HTR-8/SVneo (cell line): ENCODE results near the gene MAML1.

Experiments
- DNase-seq: peaks from one replicate; pipeline ENCODE4 v3.0.0; 2011; ENCODE audit warnings: low spot score, mixed read lengths; ENCODE audit not compliant: insufficient read length
- FAIRE-seq: peaks from 2 replicates; lab custom pipeline; 2011; peaks lifted over from hg19 to GRCh38; lab: Jason Lieb, UNC

MAML1 gene

DNA sequence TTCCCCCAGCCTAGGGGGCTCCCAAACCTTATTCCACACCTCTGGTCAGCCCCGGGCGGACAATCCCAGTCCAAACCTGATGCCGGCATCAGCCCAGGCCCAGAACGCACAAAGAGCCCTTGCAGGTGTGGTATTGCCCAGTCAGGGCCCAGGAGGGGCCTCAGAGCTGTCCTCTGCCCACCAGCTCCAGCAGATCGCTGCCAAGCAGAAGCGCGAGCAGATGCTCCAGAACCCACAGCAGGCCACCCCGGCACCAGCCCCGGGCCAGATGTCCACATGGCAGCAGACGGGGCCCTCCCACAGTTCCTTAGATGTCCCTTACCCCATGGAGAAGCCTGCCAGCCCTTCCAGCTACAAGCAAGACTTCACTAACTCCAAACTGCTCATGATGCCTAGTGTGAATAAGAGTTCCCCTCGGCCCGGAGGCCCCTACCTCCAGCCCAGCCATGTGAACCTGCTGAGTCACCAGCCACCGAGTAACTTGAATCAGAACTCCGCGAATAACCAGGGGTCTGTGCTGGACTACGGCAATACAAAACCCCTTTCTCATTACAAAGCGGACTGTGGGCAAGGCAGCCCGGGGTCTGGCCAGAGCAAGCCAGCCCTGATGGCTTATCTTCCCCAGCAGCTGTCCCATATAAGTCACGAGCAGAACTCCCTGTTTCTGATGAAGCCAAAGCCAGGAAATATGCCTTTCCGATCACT, 33.6 kb downstream of the MAML1 start:
- DNase-seq: no peak
- FAIRE-seq: no peak

DNA sequence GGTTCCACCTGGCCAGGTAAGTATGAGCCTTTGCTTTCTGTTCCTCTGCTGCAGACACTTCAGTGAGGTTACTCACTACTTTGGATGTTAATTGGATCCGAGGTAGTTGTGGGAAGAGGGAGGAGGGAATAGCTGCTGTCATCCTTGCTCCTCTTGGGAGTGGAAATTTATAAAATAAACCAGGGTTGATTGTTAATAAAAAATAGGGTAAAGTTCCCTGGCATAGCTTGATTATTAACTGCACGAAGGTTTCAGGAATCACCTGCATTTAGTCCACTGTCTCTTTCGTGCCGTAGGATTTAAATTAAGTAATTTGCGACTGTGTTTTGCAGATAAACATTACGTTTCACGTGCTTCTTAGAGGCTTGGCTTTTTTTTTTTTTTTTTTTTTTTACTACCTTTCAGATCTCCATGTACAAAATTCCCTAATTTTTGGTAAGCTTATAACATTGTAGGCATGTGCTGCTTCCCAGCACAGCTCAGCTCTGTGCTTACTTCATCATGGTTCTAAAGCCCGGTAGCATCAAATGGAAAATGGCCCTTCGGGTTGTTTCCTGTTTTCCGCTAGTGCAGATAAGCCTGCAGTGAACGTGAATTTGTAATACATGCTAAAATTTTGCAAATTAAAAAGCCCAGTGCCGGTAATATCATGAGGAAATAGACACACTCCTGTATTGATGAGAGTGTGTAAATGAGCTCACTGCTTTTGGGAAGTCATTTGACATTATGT, 34.3 kb downstream of the MAML1 start:
- no peak for DNase-seq
- no peak for FAIRE-seq

DNA sequence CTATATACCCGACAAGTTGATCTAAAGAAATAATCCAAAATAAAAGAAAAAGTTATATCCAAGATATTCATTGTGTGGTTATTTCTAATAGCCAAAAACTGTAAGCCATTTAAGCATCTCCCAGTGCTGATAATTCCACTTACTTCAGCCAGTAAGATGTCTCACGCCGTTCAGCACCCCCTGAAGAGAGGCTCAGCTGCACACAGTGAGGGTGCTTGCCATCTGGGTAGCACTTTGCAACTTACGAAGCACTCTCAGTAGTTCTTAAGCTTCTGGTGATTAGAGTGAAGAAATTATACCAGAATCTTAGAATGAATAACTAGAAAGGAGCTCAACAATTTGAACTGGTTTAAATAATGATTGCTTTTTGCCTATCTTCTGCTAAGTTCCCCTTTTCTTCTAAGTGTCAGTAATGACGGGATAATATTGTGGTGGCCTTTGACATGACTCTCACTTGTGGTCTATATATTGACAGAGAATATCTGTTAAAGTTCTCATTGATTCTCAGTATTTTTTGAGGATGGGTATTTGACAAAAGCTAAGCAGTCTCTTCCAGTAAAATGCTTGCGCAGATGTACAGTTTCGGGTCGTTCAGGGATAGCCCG, 35.0 kb downstream of the MAML1 start:
- no peak for FAIRE-seq
- no peak for DNase-seq

DNA sequence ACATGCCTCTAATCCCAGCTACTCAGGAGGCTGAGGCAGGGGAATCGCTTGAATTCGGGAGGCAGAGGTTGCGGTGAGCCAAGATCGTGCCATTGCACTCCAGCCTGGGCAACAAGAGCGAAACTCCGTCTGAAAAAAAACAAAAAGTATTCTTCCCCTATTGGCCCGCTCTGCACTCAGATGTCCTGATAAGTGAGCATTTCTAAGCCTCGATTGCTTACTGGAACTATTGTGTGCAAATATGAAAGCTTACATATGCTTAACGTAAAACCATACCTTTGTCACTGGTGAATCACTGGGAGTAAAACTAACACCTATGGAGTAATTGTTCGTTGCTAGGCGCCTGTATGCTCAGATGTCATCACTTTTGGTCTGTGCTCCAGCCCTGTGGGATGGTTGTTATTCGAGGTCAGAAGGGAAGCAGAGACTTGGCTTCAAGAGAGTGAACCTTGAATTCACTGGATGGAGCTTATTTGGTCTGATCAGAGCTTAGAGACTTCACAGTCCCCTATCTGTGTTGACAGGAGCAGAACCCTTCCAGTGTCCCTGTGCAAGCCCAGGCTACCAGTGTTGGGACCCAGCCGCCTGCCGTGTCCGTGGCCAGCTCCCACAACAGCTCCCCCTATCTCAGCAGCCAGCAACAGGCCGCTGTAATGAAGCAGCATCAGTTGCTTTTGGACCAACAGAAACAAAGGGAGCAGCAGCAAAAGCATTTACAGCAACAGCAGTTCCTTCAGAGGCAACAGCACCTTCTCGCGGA, 35.9 kb downstream of the MAML1 start:
- DNase-seq: no peak
- FAIRE-seq: no peak

DNA sequence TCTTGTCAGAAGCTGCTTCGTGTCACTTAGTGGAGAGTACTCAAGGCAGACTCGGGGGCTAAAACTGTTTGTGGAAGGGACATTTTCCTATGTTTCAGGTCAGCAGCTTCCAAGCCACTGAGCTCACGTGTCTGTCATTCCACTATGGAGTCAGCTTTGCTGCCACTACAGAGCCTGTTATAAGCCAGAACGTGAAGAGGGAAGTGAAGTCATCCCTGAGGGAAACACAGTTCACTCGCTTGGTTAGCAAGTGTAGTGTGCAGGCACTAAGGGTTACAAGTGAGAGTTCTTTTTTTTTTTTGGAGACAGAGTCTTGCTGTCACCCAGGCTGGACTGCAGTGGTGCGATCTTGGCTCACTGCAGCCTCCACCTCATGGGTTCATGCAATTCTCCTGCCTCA, 36.6 kb downstream of the MAML1 start:
- FAIRE-seq (no peak), DNase-seq (no peak)

DNA sequence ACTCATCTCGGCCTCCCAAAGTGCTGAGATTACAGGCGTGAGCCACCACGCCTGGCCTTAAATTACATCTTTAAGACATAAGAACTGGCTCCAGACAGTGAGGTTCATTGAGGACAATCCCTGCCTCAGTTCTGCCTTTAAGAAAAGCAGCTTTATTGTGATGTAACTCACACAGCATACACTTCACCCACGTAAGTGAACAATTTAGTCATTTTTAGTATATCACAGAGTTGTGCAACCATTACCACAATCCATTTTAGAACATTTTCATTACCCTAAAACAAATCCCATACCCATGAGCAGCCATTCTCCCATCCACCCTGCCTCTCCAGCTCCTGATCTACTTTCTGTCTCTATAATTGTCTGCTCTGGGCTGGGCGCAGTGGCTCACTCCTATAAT, 37.2 kb downstream of the MAML1 start:
- FAIRE-seq: no peak
- DNase-seq: no peak

DNA sequence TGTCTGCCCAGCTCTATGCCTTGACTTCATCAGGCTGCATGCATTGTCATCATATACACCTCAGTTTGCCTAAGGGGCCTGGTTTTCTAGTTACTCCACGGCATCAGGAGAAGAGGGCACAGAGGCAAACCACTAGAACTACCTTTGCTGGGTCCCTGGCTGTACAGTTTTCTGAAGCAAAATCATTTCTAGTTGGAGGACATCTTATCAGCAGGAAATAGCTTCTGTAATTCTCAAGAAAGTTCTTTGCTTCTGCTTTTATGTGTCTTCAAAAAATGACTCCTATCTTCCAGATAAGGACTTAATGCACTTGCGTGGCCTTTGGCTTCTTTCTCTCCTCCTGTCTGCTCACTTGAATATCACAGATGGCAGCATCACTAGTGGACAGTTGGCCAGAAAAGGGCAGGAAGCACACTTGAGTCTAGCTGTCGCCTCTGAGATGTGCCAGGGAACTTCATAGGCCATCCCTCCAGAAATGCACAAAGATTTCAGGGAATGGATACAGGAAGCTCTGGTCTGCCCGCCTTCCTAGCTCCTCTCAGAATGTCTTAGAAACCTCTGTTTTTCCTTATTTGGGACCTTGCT, 38.8 kb downstream of the MAML1 start:
- FAIRE-seq (no peak), DNase-seq (no peak)

DNA sequence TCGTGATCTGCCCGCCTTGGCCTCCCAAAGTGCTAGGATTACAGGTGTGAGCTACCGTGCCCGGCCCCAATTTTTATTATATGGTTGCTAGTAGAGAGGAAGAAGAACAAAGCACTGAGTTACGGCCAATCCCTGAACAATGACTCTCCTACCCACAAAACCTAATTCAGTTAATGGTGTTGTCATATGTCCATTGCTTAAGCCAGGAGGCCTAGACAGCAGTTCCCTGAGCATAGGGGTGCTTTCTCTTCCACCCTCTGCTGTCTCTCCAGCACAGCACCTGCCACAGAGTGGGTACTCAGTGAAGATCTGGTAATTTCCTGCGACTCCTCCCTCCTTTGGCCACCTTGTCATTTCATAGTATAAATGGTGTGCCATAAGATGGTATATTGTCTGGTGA, 39.7 kb downstream of the MAML1 start:
- no peak for DNase-seq
- no peak for FAIRE-seq

DNA sequence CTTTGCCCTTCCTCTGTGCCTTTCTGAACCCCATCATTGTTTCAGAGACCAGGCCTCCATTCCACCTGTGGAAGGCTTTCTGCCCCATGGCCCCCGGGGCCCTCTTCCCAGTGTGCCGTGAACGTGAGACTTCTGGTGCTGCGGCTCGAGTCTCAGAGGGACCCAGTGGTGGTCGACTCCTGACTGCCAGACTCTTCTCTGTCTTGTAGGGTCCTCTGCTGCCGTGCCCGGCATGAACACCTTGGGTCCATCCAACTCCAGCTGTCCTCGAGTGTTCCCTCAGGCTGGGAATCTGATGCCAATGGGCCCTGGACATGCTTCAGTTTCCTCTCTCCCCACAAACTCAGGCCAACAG, 41.0 kb downstream of the MAML1 start:
- FAIRE-seq (no peak), DNase-seq (no peak)

DNA sequence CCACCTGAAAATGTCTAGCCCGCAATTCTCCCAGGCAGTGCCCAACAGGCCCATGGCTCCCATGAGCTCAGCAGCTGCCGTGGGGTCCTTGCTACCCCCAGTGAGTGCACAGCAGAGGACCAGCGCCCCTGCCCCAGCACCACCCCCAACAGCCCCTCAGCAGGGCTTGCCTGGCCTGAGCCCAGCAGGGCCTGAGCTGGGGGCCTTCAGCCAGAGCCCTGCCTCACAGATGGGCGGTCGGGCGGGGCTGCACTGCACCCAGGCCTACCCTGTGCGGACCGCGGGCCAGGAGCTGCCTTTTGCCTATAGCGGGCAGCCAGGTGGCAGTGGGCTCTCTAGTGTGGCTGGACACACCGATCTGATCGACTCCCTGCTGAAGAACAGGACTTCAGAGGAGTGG, 41.8 kb downstream of the MAML1 start:
- no peak for FAIRE-seq
- DNase-seq: no peak

DNA sequence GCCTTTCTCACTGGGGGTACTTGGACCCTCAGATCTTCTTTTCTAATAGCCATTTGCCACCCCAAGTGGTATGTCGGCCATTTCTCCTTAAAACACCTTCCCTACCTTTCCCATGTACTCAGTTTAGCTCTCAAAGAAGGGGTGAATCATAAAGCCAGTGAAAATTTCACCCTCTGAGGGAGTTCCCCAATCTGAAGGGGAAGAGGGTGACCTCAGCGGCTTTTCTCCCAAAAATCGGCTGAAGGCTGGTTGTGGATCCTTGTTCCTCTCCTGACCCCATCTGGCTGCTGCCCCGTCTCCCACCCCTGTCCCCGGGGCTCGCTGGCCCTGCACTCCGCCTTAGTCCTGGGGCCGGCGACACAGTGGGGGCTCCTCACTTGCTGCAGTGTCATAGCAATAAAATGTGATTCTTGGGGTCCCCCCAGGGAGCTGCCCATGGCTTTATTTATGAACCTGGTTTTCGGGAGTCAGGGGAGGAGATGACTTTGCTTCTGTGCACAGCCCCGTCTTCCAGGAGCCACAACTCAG, 43.9 kb downstream of the MAML1 start:
- DNase-seq: no peak
- FAIRE-seq: no peak

DNA sequence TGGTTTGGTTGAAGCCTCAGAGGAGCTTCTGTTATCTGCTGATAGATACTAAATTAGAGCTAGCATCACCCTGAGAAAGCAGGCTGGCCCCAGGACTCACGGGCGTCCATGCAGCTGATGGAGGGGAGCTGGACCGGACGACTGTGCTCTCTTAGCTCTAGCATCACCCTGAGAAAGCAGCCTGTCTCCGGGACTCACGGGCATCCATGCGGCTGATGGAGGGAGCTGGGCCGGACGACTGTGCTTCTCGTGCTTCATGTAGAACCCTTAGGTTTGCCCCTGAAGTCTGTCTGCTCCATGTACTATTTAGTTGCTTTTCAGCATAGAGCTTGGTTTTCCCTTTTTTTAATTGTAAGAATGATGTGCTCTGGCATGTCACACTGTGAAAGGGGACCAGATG, 44.8 kb downstream of the MAML1 start:
- FAIRE-seq (no peak), DNase-seq (no peak)

DNA sequence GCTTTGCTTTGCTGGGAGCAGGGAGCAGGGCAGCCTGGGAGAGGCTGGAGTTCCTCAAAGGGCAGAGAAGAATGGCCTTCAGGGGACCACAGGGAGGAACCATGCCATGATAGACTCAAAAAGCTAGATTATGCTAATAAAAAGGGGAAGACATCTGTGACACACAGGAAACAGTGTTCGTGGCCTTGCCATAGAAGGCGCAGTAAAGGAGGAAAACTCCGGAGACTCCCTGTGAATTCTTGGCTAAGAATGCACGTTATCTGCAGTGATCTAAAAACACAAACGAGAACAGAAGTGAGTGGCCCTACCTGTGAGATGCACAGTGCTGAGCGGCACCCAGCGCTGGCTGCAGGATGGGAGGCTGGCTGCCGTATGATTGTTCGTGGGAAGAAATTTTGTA, 45.3 kb downstream of the MAML1 start:
- DNase-seq: no peak
- FAIRE-seq: no peak

DNA sequence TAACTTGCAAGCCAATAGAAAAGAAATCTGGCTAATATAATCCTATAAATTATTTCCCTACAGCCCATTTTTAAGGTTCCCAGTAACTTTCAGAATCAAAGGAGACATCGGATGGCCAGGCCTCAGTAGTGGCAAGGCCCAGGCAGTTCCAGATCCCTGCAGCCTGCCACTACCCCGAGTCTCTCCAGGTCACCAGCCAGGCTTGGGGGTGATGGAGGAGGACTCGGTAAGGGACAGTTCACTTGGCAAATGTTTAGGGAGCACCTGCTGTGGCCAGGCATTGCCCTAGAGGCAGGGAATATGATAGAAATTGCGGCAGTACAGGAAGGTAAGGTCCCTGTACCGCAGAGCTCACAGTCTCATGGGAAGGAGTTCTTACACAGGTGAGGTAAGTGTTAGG, 46.0 kb downstream of the MAML1 start:
- FAIRE-seq (no peak), DNase-seq (no peak)

DNA sequence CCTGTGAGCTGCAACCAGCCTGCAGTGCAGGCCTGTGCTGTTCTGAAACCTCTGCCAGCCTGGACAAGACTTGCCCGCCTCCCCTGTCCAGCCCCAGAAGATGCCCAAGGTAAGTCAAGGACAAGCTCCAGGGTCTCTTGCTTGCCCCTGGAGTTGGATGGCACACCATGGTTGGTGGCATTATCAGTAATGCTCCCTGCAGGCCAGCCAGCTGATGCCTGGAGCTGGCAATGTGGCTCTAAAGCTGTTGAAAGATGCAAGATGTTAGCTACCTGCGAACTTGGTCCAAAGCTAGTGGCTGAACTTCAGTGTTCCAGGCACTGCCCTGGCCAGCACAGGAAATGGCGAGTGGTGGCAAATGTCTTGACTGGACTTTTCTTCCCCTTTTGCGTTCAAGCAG, 47.2 kb downstream of the MAML1 start:
- FAIRE-seq (no peak), DNase-seq (no peak)

DNA sequence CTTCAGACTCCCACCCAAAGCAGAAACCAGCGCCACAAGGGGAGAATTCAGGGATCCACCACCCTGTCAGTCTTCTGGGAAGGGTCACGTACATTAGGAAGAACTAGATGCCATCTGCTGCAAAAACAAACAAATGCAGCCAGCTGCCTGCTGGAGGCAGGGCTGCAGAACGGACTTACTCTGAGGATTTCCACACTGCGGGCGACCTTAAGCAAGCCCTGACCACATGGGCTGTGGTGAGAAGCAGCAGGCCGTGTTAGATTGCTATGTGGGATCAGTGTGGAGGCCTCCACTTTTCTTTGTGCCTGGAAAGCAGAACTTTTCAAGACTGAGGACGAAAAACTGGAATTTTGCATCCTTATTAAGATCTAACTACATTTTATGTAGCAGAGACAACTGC, 47.7 kb downstream of the MAML1 start:
- no peak for FAIRE-seq
- no peak for DNase-seq

DNA sequence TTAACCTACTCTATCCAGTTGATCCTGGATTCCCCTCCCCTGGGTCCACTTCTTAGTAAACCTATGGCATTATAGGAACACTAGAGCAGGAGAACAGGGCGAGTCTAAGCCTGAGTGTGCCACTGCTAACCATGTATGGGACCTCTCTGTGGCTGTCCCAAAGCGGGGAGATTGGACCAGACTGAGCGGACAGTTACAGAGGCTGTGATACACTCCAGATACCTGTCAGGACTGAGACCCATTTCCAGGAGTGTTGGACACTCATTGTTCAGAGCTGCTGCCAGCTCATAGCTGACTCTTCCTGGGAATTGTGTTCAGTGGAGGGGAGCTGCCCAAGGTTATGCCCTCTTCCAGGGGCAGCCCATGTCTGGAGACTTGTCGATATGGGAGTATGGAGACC, 49.2 kb downstream of the MAML1 start:
- FAIRE-seq: no peak

DNA sequence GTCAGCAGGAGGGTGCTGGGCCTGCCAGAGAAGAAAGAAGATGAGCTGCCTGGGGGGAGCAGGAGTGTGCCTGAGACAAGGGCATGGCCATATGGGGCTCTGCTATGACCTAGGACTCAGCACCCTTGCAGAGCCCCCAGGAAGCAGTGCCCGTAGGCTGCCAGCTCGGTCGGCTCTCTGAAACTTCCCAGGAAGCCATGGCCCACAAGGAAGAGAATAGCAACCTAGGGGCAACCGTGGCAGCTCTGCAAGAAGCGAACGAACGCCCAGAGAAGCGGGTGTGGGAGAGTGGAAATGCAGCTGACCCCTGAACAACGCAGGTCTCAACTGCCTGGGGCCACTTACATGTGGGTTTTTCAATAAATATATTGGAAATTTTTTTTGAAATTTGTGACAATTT, 50.5 kb downstream of the MAML1 start:
- FAIRE-seq (no peak), DNase-seq (no peak)

More for the DNA sequence above, 49.2 kb downstream of the MAML1 start:
- no peak for DNase-seq

DNA sequence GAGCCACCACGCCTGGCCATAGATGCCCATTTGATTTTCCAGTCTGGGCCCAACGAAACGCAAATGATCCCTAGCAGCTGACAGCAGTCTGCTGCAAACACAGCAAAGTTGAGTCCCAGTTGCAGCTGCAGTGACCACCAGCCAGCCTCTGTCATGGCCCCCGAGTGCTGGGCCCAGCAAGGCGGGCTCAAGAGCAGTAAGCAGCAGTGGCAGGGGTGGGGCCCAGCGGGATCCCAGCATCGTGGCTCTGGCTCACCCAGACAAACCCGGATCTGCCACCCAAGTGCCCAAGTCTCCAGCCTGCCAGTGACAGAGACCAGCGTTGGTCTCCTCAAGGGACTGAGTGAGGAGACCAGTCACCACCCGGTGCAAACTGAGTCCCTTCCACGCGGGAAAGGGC, 54.2 kb downstream of the MAML1 start:
- FAIRE-seq (no peak), DNase-seq (no peak)

DNA sequence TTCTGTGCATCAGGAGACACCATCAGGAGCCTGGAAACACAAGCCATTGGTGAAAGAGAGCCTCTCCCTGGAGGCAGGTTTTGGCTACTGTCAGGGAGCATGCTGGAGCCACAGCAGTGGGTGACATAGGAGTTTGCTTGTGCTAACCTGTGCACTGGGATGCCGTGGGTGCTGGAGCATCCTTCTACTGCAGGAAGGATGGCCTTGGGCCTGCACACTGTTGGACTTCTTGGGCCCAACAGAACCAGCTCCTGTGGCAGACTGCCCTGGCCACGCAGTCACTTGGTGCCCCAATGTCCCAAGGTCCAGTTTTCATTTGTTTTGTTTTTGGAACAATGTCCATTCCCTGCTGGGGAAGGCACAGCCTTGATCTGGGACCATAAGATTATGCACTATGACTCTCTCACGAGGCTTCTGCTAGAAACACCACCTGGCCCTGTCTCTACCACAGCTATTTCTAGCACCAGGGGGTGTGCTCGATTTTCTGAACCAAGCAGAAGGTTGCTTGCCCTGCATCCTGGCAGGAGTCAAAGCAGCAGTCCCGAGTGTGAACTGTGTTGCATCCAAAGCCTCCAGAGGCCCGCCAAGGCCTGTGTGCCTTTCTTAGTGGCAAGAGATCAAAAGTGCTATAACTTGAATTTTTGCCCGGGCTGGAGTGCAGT, 55.7 kb downstream of the MAML1 start:
- no peak for FAIRE-seq
- DNase-seq: no peak
